H9 (cell line): ENCODE results near the gene LRRC34. TPM values are rescaled to one million over a fixed set of nuclear protein-coding genes. Genes with fewer than 3 reads are reported as not detected.

Experiments used
- DNase-seq: peaks from one replicate; pipeline ENCODE4 v3.0.0-alpha.2; 2017
- H2AFZ ChIP-seq: one replicate; pipeline ENCODE4 v1.6.1; 2013; ENCODE audit warnings: mild to moderate bottlenecking, low read length, control low read depth, moderate library complexity
- H2AK5ac ChIP-seq: 2 replicates; pipeline ENCODE4 v1.6.1; 2013; ENCODE audit warnings: low read length, control low read depth, mixed read lengths; ENCODE audit not compliant: insufficient read length
- H2BK120ac ChIP-seq: one replicate; pipeline ENCODE4 v1.6.1; 2013; ENCODE audit warnings: low read depth, mild to moderate bottlenecking, low read length, control low read depth, inconsistent platforms; ENCODE audit not compliant: poor library complexity, severe bottlenecking
- H2BK12ac ChIP-seq: 2 replicates; pipeline ENCODE4 v1.6.1; 2013; ENCODE audit warnings: low read length, control low read depth, mixed read lengths, low read depth; ENCODE audit not compliant: insufficient read length
- H2BK15ac ChIP-seq: 2 replicates; pipeline ENCODE4 v1.6.1; 2013; ENCODE audit warnings: low read depth, low read length, control low read depth
- H2BK20ac ChIP-seq: one replicate; pipeline ENCODE4 v1.6.1; 2013; ENCODE audit warnings: low read depth, mild to moderate bottlenecking, low read length, control low read depth, inconsistent platforms; ENCODE audit not compliant: poor library complexity, severe bottlenecking
- H2BK5ac ChIP-seq: 2 replicates; pipeline ENCODE4 v1.6.1; 2013; ENCODE audit warnings: low read length, control low read depth, mixed read lengths; ENCODE audit not compliant: insufficient read length
- H3K14ac ChIP-seq: 2 replicates; pipeline ENCODE4 v1.6.1; 2013; ENCODE audit warnings: low read length, control low read depth; ENCODE audit not compliant: insufficient read depth
- H3K18ac ChIP-seq: 2 replicates; pipeline ENCODE4 v1.6.1; 2013; ENCODE audit warnings: low read depth, mild to moderate bottlenecking, mixed read lengths, low read length, control low read depth; ENCODE audit not compliant: insufficient read length
- H3K23ac ChIP-seq: 2 replicates; pipeline ENCODE4 v1.6.1; 2013; ENCODE audit warnings: low read length, control low read depth, mixed read lengths, low read depth; ENCODE audit not compliant: insufficient read length
- H3K23me2 ChIP-seq: 2 replicates; pipeline ENCODE4 v1.6.1; 2013; ENCODE audit warnings: low read depth, mild to moderate bottlenecking, mixed read lengths, low read length, control low read depth; ENCODE audit not compliant: insufficient read length, poor library complexity, severe bottlenecking
- H3K27ac ChIP-seq: 2 replicates; pipeline ENCODE4 v1.5.1; 2013; ENCODE audit warnings: low read length, control low read depth, mixed read lengths, low read depth; ENCODE audit not compliant: insufficient read length
- H3K27me3 ChIP-seq: 2 replicates; pipeline ENCODE4 v1.6.1; 2013; ENCODE audit warnings: low read length, control low read depth, inconsistent platforms; ENCODE audit not compliant: insufficient read depth
- H3K4ac ChIP-seq: 2 replicates; pipeline ENCODE4 v1.6.1; 2013; ENCODE audit warnings: low read depth, mild to moderate bottlenecking, control low read depth, inconsistent platforms, low read length, moderate library complexity
- H3K4me1 ChIP-seq: 2 replicates; pipeline ENCODE4 v1.6.1; 2013; ENCODE audit warnings: low read length, control low read depth, inconsistent platforms; ENCODE audit not compliant: insufficient read depth
- H3K4me2 ChIP-seq: 2 replicates; pipeline ENCODE4 v1.6.1; 2013; ENCODE audit warnings: low read length, control low read depth, mixed read lengths; ENCODE audit not compliant: insufficient read length, insufficient read depth
- H3K56ac ChIP-seq: 2 replicates; pipeline ENCODE4 v1.6.1; 2013; ENCODE audit warnings: low read depth, mild to moderate bottlenecking, mixed read lengths, low read length, control low read depth; ENCODE audit not compliant: insufficient read length
- H3K79me1 ChIP-seq: 2 replicates; pipeline ENCODE4 v1.6.1; 2013; ENCODE audit warnings: low read depth, mild to moderate bottlenecking, moderate library complexity, low read length, control low read depth, inconsistent platforms; ENCODE audit not compliant: insufficient read depth, poor library complexity, severe bottlenecking
- H3K79me2 ChIP-seq: 2 replicates; pipeline ENCODE4 v1.6.1; 2013; ENCODE audit warnings: low read length, control low read depth, inconsistent platforms; ENCODE audit not compliant: insufficient read depth
- H3K9ac ChIP-seq: 2 replicates; pipeline ENCODE4 v1.6.1; 2013; ENCODE audit warnings: low read length, control low read depth, mixed read lengths; ENCODE audit not compliant: insufficient read length; ENCODE audit errors: extremely low read depth
- H3K9me3 ChIP-seq: one replicate; pipeline ENCODE4 v1.6.1; 2013; ENCODE audit warnings: low read depth, low read length, inconsistent platforms; ENCODE audit not compliant: control insufficient read depth
- H3T11ph ChIP-seq: one replicate; pipeline ENCODE4 v1.6.1; 2013; ENCODE audit warnings: mild to moderate bottlenecking, low read length, control low read depth, inconsistent platforms
- H4K20me1 ChIP-seq: one replicate; pipeline ENCODE4 v1.6.1; 2013; ENCODE audit not compliant: control insufficient read depth, insufficient read length, insufficient read depth
- H4K5ac ChIP-seq: 2 replicates; pipeline ENCODE4 v1.6.1; 2013; ENCODE audit warnings: low read depth, mild to moderate bottlenecking, mixed read lengths, low read length, control low read depth; ENCODE audit not compliant: insufficient read length
- H4K8ac ChIP-seq: replicated peaks from 2 replicates; pipeline ENCODE4 v1.6.1; 2013; ENCODE audit warnings: low read length, control low read depth, mixed read lengths, low read depth; ENCODE audit not compliant: insufficient read length
- H4K91ac ChIP-seq: 2 replicates; pipeline ENCODE4 v1.6.1; 2013; ENCODE audit warnings: low read depth, mild to moderate bottlenecking, moderate library complexity, mixed read lengths, low read length, control low read depth; ENCODE audit not compliant: insufficient read length
- H3K27ac Mint-ChIP-seq, 3 experiments: 2 replicates in 2 of 3; 3 replicates in 1 of 3; pipeline ENCODE4 v1.8.0; 2020 to 2021; ENCODE audit warnings: mixed read lengths in 3 of 3, mild to moderate bottlenecking in 1 of 3, moderate library complexity in 1 of 3
- H3K27me3 Mint-ChIP-seq: 2 replicates; pipeline ENCODE4 v1.8.0; 2021; ENCODE audit warnings: low read depth, mild to moderate bottlenecking, moderate library complexity, mixed read lengths
- H3K36me3 Mint-ChIP-seq, 3 experiments: 2 replicates in 2 of 3; 3 replicates in 1 of 3; pipeline ENCODE4 v1.8.0; 2020 to 2021; ENCODE audit warnings: low read depth in 3 of 3, mixed read lengths in 3 of 3; ENCODE audit not compliant: insufficient read depth in 1 of 3
- H3K4me1 Mint-ChIP-seq, 2 experiments: 2 replicates each; pipeline ENCODE4 v1.8.0; 2020; ENCODE audit warnings: mixed read lengths in 2 of 2
- H3K4me3 Mint-ChIP-seq, 2 experiments: 2 replicates in 1 of 2; 3 replicates in 1 of 2; pipeline ENCODE4 v1.8.0; 2020 to 2021; ENCODE audit warnings: mild to moderate bottlenecking in 2 of 2, mixed read lengths in 2 of 2, moderate library complexity in 1 of 2
- H3K9me3 Mint-ChIP-seq, 2 experiments: 2 replicates in 1 of 2; 3 replicates in 1 of 2; pipeline ENCODE4 v1.8.0; 2020; ENCODE audit warnings: mild to moderate bottlenecking in 2 of 2, mixed read lengths in 2 of 2, moderate library complexity in 1 of 2
- WGBS: extraction: QIAGEN DNeasy Blood & Tissue Kit; methylation state at CpG from one replicate; pipeline ENCODE4 v1.1.7; 2013; ENCODE audit warnings: missing lambda C conversion rate, low lambda C conversion rate, mixed read lengths; ENCODE audit not compliant: insufficient read length; ENCODE audit errors: extremely low coverage; 5-methylcytosine and 5-hydroxymethylcytosine counted together
- total RNA-seq: library from RNA; stranded (reverse); gene quantifications from 2 replicates; pipeline ENCODE4 v1.2.1, GENCODE V29; 2021
- TF ChIP-seq, protein P1 (sequence below): fragments of 200-600 bp; sonication (generic); conservative IDR thresholded peaks from 3 replicates; pipeline ENCODE4 v1.8.0; 2021; ENCODE audit warnings: antibody characterized with exemption, mild to moderate bottlenecking

Gene LRRC34
- total RNA-seq, 1 experiment from 2014 or later, result 4.6 TPM

DNA sequence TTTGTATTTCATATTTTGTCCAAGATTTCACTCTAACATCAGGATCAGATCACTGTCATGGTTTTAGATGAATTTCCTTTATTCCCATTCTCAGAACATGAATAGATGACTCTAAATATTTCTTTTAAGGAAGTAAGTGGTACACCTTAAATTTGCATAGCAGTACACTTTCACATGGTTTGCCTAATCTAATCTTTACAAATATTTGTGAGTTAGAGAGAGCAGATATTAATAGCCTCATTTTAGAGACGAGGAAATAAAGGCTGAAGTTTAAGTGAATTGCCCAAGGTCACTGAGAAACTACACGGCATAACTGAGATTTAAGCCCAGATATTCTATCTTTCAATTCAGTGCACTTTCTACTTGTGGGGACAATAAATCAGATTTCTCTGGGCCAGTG is 62.0 kb downstream of the LRRC34 start:
- Histone ChIP-seq H3K14ac (no peak overlapping the region), H3K23me2 (no peaks in the 10 kb centered on the region), H3K4me2 (no peak overlapping the region), H4K91ac (no peak overlapping the region), H3K9me3 (no peaks in the 10 kb centered on the region), H2BK15ac (no peak overlapping the region), H3K27ac (no peak overlapping the region), H4K5ac (no peak overlapping the region), H3K4me1 (no peaks in the 10 kb centered on the region), H3K23ac (no peak overlapping the region), H4K8ac (no peak overlapping the region), H3T11ph (no peak overlapping the region), H2BK20ac (no peak overlapping the region), H3K4ac (no peak overlapping the region), H4K20me1 (no peaks in the 10 kb centered on the region), H2BK12ac (no peak overlapping the region), H3K79me2 (no peaks in the 10 kb centered on the region), H3K18ac (no peak overlapping the region), H2BK5ac (no peak overlapping the region), H2AK5ac (no peak overlapping the region), H2BK120ac (no peak overlapping the region), H3K9ac (no peak overlapping the region), H2AFZ (no peak overlapping the region), H3K79me1 (no peaks in the 10 kb centered on the region), H3K56ac (no peak overlapping the region), H3K27me3 (no peaks in the 10 kb centered on the region)
- DNase-seq, result no peak
- no CpG with 5 or more reads among the region's 2 CpGs for whole genome bisulfite sequencing
- peaks cover 0 to 4% of the 10 kb centered on the region in 2 experiments; a peak in 1 of 4 replicates for H3K4me1 Mint-ChIP-seq
- H3K36me3 Mint-ChIP-seq, result no peaks in the 10 kb centered on the region
- no peak overlapping the region for H3K4me3 Mint-ChIP-seq
- H3K9me3 Mint-ChIP-seq, result no peaks in the 10 kb centered on the region
- no peaks in the 10 kb centered on the region; the same call in 1 of the 2 replicates for H3K27me3 Mint-ChIP-seq
- TF ChIP-seq, protein P1, sequence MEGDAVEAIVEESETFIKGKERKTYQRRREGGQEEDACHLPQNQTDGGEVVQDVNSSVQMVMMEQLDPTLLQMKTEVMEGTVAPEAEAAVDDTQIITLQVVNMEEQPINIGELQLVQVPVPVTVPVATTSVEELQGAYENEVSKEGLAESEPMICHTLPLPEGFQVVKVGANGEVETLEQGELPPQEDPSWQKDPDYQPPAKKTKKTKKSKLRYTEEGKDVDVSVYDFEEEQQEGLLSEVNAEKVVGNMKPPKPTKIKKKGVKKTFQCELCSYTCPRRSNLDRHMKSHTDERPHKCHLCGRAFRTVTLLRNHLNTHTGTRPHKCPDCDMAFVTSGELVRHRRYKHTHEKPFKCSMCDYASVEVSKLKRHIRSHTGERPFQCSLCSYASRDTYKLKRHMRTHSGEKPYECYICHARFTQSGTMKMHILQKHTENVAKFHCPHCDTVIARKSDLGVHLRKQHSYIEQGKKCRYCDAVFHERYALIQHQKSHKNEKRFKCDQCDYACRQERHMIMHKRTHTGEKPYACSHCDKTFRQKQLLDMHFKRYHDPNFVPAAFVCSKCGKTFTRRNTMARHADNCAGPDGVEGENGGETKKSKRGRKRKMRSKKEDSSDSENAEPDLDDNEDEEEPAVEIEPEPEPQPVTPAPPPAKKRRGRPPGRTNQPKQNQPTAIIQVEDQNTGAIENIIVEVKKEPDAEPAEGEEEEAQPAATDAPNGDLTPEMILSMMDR, result no peak
- H3K27ac Mint-ChIP-seq, result no peak overlapping the region
